Stimulated activated CD8-positive, alpha-beta memory T cell treated with anti-CD3 and anti-CD28 coated beads, Interleukin-15, amount 100 ng/mL, for 1 hour (primary cell): ENCODE results near the gene MAP3K6.
"Not testable (repeated sequence)": the region's sequence is repeated elsewhere in the genome, so short reads cannot be mapped to it uniquely, and the experiment has no call there.

Experiments
- DNase-seq: peaks from one replicate; pipeline ENCODE4 v3.0.0-alpha.2; 2020; ENCODE audit warnings: low read depth

MAP3K6 gene, protein sequence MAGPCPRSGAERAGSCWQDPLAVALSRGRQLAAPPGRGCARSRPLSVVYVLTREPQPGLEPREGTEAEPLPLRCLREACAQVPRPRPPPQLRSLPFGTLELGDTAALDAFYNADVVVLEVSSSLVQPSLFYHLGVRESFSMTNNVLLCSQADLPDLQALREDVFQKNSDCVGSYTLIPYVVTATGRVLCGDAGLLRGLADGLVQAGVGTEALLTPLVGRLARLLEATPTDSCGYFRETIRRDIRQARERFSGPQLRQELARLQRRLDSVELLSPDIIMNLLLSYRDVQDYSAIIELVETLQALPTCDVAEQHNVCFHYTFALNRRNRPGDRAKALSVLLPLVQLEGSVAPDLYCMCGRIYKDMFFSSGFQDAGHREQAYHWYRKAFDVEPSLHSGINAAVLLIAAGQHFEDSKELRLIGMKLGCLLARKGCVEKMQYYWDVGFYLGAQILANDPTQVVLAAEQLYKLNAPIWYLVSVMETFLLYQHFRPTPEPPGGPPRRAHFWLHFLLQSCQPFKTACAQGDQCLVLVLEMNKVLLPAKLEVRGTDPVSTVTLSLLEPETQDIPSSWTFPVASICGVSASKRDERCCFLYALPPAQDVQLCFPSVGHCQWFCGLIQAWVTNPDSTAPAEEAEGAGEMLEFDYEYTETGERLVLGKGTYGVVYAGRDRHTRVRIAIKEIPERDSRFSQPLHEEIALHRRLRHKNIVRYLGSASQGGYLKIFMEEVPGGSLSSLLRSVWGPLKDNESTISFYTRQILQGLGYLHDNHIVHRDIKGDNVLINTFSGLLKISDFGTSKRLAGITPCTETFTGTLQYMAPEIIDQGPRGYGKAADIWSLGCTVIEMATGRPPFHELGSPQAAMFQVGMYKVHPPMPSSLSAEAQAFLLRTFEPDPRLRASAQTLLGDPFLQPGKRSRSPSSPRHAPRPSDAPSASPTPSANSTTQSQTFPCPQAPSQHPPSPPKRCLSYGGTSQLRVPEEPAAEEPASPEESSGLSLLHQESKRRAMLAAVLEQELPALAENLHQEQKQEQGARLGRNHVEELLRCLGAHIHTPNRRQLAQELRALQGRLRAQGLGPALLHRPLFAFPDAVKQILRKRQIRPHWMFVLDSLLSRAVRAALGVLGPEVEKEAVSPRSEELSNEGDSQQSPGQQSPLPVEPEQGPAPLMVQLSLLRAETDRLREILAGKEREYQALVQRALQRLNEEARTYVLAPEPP (N-terminal part only)

GRCh38 chr1:27366411-27367159 lies at the start of gene MAP3K6:
MAP3K6 (minus strand) TSS chr1:27366961; CDS start chr1:27366597, 364 bp downstream.
- no peak for DNase-seq

DNA sequence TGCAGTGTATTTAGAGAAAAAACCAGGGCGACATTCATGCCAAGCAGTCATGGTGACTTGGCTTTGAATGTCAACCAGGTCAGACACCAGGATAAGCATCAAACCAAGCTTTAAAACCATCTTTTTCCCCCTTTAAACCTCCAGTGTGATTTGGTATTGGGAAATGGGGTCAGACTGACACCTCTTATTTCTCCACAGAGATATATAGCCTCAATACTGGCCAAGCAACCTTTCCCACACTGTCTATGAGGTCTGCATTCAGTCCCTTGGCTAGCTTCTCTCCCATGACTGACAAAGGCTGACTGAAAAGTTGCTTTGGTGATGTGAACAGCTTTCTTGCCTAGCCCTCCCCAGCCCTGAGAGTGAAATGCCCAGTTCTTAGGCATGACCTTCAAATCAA lies 47.3 kb upstream of the MAP3K6 start:
- DNase-seq, result no peak

DNA sequence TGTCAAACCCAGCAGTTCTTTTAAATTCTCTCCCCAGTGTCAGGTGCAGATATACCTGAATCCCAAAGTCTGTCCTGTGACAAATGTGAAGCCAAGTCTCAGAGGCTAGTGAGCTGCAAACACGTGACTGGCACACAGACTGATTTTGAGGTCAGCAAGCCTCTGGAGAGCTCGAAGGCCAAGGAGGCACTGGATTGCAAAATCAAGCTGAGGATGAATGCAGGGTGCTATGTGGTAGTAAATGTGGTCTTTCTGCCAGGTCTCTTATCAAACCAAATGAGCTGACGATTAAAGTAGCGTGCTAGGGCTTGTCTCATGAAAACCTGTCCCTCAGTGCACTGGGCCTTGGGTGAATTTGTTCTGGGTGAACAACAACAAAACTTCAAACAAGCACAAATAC lies 46.2 kb upstream of the MAP3K6 start:
- no peak for DNase-seq

DNA sequence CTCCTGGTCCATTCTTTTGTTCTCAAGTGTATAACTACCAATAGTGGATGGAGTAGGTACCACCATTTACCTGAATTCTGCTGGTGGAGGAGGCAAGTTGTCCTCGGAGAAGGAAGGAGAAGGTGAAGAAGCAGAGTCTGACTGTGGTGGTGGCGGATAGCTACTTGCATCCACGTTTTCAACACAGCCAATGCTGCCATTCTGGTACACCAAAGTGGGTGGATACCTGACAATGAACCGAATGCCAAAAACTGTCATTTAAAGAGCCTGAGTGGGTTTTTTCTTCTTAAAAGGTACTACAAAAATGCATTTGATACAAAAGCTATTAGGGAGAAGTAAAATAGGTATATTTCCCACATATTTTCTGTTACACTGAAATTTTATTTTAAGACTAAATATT lies 45.7 kb upstream of the MAP3K6 start:
- no peak for DNase-seq

GRCh38 chr1:27410709-27411108 lies 43.9 kb upstream of the MAP3K6 start:
- no peak for DNase-seq

DNA sequence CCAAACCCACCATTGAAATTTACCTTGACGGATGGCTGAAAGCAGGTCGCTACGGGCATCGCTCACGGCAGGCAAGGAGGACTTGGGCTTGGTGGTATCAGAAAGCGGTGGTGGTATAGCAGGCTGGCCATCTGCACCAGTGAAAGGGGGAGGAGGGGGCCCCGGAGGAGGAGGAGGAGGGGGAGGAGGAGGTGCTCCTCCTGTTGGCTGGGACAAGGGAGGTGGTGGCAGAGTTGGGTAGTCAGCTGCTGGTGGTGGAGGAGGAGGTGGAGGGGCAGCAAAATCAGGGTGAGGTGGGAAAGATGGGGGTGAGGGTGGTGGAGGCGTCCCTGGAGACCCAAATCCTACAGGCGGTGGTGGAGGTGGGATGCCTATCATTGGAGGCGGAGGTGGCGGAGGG lies 42.9 kb upstream of the MAP3K6 start:
- DNase-seq, result no peak

GRCh38 chr1:27408151-27408550 lies 41.4 kb upstream of the MAP3K6 start:
- DNase-seq, result no peak

DNA sequence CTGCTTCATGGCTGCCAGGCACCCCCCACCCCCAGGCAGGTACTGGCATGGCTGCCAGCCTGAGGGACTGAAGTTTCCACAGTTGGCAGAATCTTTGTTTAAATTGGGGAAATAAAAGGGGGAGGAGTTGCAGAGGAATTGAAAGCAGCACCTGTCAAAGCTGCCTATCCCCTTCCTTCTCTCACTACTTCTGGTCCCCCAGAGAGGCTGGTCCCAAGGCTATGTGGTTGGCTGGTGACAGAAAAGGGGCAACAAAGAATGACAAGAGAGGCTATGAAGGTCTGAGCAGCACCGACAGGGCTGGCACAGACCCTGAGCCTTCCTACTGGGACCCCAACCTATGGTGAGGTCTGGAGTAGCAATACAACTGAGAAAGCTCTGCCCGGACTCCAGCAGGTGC lies 40.0 kb upstream of the MAP3K6 start:
- not testable (repeated sequence) for DNase-seq

DNA sequence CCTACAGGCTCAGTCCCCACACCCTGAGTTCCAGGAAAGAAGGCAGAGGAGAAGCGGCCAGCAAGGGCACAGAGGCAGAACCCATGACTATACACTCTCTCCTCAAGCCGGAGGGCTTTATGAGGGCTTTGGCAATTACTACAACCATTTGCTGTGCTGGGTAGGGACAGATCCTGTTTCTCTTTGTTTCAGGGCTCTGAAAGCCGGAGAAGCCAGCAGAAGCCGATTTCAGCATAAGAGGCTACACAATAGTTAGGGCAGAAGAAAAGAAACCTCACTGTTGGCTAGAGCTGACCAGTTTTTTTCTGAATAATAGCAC lies 39.6 kb upstream of the MAP3K6 start:
- no peak for DNase-seq

DNA sequence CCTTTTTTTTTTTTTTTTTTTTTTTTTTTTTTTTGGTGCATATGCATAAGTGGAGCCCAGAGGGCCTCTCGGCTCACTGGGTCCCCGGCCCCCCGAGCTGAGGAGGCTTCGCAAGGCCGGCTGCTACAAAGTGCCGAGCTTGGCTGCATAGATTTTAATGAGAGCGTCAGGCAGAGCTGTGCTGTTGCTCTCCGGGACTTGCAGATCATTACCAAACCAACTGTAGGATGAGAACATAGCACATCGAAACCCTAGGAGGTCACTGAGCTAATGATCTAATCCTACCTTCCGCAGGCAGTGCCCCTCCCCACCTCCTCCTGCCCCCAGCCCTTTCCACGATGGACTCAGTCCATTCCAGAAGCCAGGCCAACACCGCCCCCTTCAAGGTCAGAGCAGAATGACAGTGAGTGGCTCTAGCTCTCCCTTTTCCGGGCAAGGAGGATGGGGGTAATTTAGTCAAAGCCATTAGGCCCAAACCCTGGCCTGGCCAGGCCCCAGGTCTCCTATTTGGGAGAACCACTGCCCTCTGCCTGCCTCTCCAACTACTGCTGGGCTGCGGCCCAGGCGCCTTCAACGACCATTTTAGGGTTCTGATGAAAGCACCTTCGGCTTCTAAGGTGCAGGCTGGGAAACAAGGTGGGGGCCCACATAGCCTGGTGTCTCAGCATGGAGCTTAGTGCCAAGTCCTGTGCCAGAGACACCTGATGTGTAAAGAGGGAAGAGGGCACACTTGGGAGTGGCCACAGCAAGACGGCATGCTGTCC lies 39.0 kb upstream of the MAP3K6 start:
- DNase-seq, result not testable (repeated sequence)

GRCh38 chr1:27405074-27405473 lies 38.3 kb upstream of the MAP3K6 start:
- DNase-seq, result no peak

DNA sequence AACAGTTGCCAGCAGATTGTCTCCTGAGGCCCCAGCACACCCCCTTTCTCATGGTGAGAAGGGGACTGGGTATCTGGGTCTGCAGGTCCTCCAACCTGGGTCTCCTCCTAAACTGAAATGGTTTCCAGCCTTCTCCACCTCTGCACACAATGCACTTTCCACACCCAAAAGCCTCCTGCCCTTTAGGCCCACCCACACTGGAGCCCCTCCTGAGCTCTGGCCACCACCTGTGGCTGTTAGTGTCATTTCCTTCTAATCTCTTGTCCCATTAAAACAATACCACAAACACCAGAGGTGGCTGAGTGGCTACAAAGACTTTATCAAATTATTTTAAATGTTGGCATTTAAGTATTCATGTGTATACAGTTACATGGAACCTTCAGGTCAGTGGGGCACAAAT lies 37.2 kb upstream of the MAP3K6 start:
- no peak for DNase-seq

- no peak for DNase-seq
Measured at GRCh38 chr1:27403065-27403726, 36.4 kb upstream of the MAP3K6 start.

GRCh38 chr1:27402349-27402754 lies 35.6 kb upstream of the MAP3K6 start:
- DNase-seq, result no peak

DNA sequence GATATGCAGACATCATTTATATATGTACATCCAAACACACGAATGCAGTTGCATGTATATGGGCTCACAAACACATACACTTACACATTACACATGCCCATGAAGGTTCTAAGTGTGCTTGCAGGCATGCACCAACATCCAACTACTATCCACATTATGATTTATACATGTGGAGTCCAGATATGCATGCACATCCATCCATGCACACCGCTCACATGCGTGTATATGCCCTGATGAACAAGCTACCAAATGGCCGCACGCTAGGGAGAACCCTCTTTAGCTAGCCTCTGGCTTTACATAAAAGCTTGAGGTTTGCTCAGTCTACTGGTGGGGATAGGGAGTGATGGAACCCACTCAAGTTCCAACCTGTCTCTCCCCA lies 34.2 kb upstream of the MAP3K6 start:
- DNase-seq, result no peak

DNA sequence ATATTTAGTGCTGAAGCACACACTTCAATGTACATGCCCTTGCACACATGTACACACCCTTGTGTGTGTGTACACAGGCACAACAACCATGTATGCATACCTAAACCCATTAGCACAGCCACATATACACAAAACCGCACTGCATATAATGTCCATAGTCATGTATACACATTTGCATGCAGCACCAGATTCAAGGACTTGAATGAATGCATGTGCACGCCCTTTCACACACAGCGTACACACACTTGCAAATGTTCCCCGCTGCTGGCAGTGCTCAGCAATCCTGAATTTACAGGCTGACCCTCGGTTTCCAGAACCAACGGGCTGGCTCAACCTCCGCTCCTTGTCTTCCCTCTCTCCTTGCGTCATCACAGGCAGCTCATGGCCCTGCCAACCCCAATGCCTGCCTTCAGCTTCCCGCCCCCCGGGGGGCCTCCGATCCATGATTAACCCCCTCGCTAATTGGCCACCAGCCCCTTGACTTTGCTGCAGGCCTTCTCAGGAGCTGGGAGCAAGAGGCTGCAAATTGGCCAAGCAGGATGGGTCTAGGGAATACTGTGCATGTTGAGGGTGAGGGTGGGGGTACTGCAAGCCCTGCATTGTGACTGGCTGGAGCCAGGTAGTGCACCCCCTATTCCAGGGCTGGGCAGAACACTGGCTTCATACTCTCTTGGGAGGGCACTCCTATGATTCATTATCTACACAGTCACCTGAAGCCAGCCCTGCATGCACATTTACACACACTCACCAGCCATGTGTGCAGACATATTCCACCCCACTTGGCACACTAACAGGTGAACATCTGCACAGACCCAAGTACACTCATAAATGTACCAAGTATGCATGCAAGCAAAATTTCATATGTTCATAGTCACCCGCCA lies 33.6 kb upstream of the MAP3K6 start:
- DNase-seq, result no peak

GRCh38 chr1:27399251-27400025 lies 32.7 kb upstream of the MAP3K6 start:
- DNase-seq, result no peak

DNA sequence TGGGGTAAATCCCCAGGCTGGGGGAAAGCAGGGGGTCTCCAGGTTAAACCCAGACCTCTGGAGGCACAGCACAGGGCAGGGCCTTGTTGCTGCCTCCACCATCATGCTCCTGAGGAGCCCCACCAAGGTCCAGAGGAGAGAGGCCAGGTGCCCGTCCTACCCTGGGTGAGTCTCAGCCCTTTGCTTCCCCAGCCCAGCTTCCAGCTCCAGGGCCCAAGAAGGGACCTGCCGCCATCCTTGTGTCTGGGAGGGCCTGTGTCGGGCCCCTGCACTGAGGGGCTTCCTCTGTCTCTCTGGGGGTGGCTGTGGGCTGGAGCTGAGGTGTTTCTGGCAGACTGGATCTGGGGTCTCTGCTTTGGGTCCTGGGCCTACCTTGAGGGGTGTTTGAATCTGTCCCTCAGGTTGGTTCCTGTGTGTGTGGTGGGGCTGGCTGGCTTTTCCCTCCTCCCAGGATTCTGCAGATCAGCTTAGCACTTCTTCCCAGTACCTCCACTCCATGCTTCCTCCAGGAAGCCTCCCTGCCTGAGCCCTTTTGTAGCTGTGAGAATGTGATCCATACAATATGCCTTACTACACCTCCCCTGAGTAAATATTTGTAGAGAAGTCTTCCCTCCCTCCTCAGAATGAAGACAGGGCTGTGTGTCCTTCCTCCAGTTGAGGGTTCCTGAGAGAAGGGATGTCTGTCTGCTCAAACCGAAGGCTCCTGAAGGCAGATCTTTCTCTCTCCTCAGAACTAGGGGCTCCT lies 31.8 kb upstream of the MAP3K6 start:
- DNase-seq, result no peak
